SK-N-SH (cell line): ENCODE measurements around the gene TLX3.

Experiments used
- CHD2 ChIP-seq: fragments of 150-350 bp; IDR thresholded peaks from 2 replicates; pipeline ENCODE4 v1.6.1; 2018; ENCODE audit warnings: low read length; ENCODE audit not compliant: partially characterized antibody
- CTCF ChIP-seq: fragments of 200-600 bp; sonication (generic); IDR thresholded peaks from 2 replicates; pipeline ENCODE4 v1.6.1; 2017; ENCODE audit warnings: antibody characterized with exemption, mild to moderate bottlenecking, moderate library complexity
- EP300 ChIP-seq, 2 experiments: IDR thresholded peaks; 2 replicates each; pipeline versions ENCODE4 v1.4.0 to v1.6.1; 2012; ENCODE audit warnings: borderline replicate concordance in 1 of 2, low read depth in 1 of 2, low read length in 1 of 2
- FOSL2 ChIP-seq: IDR thresholded peaks from 2 replicates; pipeline ENCODE4 v1.4.0; 2012; ENCODE audit warnings: low read depth, mild to moderate bottlenecking, moderate library complexity, borderline replicate concordance
- MEF2A ChIP-seq: IDR thresholded peaks from 2 replicates; pipeline ENCODE4 v1.4.0; 2012; ENCODE audit warnings: low read depth, borderline replicate concordance
- POLR2AphosphoS5 ChIP-seq: IDR thresholded peaks from 2 replicates; pipeline ENCODE4 v1.6.1; 2012; ENCODE audit warnings: low read depth, low read length
- RAD21 ChIP-seq: IDR thresholded peaks from 2 replicates; pipeline ENCODE4 v1.6.1; 2012; ENCODE audit warnings: mild to moderate bottlenecking, low read length
- REST ChIP-seq: IDR thresholded peaks from 2 replicates; pipeline ENCODE4 v1.6.1; 2012; ENCODE audit warnings: mild to moderate bottlenecking, low read depth, low read length, moderate library complexity
- RFX5 ChIP-seq: IDR thresholded peaks from 2 replicates; pipeline ENCODE4 v1.6.1; 2012; ENCODE audit warnings: mild to moderate bottlenecking, improper control_type of control experiment, low read length
- USF1 ChIP-seq: IDR thresholded peaks from 2 replicates; pipeline ENCODE4 v1.4.0; 2012; ENCODE audit warnings: low read depth, borderline replicate concordance

- TF ChIP-seq POLR2AphosphoS5 (no peak), CTCF (no peak), MEF2A (no peak), RAD21 (no peak), EP300 (IDR thresholded peaks at IDR 0.05; ENCODE audit: borderline replicate concordance in 1 of 2, low read depth in 1 of 2, low read length in 1 of 2) (no peak), REST (no peak), RFX5 (no peak), CHD2 (no peak), USF1 (no peak), FOSL2 (no peak)
Observed at GRCh38 chr5:171268700-171269620, 40.1 kb upstream of the TLX3 start.
